GM19035 (cell line): ENCODE measurements around the gene CTSH.

ENCODE experiments used
- ATAC-seq: cut with Tn5 transposase; IDR thresholded peaks from one replicate; pipeline ENCODE4 v1.9.1; 2021; ENCODE audit not compliant: unreplicated experiment

Gene CTSH, protein sequence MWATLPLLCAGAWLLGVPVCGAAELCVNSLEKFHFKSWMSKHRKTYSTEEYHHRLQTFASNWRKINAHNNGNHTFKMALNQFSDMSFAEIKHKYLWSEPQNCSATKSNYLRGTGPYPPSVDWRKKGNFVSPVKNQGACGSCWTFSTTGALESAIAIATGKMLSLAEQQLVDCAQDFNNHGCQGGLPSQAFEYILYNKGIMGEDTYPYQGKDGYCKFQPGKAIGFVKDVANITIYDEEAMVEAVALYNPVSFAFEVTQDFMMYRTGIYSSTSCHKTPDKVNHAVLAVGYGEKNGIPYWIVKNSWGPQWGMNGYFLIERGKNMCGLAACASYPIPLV

GRCh38 chr15:78944669-78945407, at the start of gene CTSH:
CTSH (minus strand) TSS chr15:78945046; CDS start chr15:78944981, 65 bp downstream.
- ATAC-seq = peak; percentile 63

DNA sequence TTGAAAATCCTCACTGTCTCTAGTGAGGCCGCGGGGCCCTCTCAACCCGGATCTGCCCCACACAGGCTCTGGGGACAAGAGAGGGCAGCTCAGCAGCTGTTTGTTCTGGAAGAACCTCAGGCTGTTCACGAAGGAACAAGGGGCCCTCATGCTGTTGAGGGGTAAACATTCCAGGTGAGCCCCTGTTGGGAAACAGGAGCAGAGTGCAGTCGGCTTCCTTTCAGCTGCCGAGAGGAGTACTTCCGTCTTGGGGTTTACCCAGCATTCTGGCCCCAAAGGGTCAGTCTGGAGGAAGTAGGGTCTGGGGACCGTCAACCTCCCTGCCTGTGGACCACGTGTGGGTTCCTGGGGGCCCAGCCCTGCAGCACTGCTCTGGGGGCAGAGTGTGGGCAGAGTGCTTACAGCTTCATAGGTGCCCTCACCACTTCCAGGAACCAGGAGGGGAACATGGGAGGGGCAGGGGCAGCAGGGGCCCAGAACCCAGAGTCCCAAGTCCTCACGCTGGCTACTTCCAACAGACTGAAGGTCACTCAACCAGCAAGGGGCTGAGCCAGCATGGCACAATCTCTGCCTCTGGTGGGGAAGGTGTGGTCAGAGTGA, 49.2 kb upstream of the CTSH start:
- ATAC-seq = no peak

DNA sequence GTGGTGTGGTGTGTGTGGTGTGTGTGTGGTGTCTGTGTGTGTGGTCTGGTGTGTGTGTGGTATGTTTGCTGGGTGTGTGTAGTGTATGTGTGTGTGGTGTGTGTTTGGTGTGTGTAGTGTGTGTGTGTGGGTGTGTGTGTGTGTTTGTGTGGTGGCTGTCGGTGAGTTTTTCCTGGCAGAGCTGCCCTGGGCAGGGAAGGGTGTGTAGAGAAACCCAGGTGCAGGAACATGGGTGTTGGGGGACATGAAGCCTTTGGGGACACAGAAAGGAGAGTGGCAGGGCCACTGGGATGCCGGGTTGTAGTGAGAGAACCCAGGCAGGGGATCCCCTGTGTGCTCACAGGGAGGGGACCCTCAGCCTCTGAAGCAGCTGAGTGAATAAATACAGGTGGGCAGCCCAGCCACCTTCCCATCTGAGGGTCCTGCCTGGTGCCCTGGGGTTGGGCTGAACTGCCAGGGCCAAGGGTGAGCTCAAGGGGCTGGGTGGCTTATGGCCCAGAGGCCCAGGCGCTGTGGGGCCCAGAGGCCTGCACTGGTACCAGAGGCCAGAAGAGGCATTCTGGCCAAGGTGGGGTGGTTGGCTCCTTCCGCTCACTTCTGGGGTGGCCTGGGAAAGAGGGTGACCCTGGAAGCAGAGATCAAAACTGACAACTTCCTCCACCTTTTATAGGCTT, 48.5 kb upstream of the CTSH start:
- ATAC-seq = no peak

GRCh38 chr15:78992416-78993256, 47.8 kb upstream of the CTSH start:
- ATAC-seq = no peak

DNA sequence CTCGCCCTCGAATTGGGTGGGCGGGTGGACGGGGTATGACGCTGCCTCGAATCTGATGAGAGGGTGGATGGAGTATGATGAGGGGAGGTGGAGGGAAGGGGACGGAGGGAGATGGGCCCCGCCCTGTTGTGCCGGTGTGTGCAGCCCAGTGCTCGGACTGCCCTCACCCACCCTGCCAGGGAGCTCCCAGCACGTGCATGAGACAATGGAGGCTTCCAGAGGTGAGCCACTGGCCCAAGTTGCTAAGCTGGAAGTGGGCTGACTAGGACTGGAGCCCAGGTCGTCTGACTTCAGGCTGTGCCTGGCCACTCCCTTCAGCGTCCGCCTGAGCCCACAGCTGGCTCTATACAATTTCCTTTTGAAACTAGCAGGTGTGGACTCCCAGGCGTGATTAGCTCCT, 47.0 kb upstream of the CTSH start:
- no peak for ATAC-seq

DNA sequence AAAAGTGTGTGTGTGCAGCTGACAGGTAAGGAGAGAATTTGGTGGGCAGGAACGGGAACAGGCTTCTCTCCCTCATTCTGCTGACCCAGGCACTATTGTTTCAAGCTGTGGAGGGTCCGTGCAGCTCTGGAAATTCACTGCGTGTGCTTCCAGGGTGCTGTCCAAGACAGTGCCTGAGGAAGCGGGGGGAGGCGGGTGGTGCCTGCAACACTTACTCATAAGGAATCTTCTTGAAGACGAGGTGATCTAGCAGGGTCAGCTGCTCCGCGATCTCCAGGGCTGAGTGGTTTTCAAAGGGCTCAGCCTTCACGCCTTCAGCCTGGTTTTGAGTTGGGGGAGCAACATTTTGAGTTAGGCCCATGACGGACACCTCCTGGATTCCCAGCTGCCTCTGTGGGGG, 46.6 kb upstream of the CTSH start:
- no peak for ATAC-seq

- ATAC-seq = no peak
Measured at GRCh38 chr15:78990278-78990677, 45.4 kb upstream of the CTSH start.

DNA sequence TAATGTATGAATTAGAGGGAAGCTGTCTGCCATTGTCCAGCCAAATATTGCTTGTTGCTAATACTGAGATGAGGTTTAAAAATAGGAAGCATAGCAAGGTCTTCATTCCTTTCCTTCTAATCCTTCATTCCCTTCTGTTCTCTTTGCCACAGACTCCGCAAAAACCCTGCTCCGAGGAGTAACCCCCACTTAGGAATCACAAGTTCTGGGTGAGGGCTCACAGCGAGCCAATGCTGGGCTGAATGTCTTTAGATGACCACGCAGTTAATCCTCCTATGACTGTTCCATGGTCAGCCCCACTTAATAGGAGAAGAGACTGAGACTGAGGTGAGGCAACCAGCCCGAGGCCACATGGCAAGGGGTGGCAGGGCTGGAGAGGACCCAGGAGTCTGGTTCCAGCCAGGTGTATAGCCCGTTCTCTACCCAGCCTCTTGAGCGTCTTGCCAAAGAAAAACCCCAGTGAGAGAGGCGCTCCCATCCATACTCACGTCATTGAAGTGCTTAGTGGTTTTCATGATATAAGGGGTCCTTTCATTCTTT, 44.9 kb upstream of the CTSH start:
- ATAC-seq = no peak

GRCh38 chr15:78988361-78988911, 43.6 kb upstream of the CTSH start:
- ATAC-seq = no peak

DNA sequence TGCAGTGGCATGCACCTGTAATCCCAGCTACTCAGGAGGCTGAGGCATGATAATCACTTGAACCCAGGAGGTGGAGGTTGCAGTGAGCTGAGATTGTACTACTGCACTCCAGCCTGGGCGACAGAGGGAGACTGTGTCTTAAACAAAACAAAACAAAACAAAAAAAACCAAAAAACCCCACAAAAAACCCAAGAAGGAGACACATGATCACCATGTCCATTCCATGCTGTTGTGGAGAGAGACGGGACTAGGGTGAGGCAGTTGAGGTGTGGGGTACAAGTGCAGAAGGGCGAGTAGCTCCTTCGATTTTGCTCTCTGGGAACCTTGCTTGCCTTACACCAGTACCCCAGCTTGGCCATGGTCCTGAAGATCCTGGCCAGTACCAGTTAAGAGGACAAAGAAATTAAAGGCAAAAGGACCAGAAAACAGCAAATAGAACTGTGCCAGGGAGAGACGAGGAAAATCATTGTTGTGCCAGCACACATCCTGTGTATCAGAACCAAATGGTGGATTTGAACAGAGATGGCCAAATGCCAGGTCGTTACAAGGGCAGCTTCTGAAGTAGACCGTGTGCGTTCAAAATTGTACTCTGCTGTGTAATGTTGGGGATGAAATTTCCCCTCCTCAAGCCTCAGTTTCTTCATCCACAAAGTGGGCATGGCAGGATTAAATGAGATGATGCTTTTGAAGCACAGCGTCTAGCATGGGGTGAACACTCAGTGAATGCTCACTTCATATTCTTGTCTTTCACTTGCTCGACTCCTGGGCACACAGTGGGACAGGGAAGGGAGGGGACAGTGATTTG, 42.9 kb upstream of the CTSH start:
- ATAC-seq = no peak

DNA sequence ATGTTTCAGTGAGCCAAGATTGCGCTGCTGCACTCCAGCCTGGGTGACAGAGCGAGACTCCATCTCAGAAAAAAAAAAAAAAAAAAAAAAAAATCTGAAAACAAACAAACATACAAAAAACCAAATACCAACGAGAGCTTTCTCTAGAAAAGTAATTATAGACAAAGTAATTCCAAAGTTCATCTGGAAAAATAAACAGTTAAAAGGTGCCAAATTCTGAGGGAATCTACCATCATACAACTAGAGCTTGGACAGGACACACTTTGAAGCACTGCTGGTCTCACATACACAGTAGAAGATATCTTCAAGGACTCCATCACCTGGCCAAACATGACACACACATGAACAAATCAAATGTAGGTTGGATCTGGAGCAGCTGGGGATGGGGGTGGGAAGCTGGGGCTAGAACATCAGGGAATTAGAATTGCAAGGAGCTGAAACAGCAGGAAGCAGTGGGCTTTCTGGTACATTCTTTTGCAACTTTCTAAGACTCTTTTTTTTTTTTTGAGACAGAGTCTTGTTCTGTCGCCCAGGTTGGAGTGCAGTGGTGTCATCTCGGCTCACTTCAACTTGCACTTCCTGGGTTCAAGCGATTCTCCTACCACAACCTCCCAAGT, 41.1 kb upstream of the CTSH start:
- no peak for ATAC-seq

GRCh38 chr15:78984041-78984440, 39.2 kb upstream of the CTSH start:
- no peak for ATAC-seq

- no peak for ATAC-seq
Measured at GRCh38 chr15:78983146-78983918, 38.5 kb upstream of the CTSH start.

DNA sequence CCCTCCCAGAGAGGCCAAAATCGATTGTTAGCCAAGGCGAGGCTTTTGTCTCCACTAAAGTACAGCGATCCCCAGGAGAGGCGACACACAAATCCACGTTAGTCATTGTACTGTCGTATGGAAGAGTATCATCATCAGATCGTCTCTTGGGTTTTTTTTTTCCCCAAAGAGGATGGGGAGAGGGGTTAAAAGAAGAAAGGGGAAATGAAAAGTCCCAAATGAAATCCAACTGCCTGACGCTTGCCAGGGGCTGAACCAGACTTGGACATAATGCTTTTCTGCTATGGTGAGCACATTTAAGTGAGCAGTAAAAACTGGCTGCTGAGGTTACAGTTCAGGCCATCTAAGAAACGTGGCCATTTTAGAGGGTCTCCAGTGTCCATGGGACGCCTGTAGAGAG, 37.9 kb upstream of the CTSH start:
- ATAC-seq = no peak

- no peak for ATAC-seq
Measured at GRCh38 chr15:78981532-78982313, 36.9 kb upstream of the CTSH start.

DNA sequence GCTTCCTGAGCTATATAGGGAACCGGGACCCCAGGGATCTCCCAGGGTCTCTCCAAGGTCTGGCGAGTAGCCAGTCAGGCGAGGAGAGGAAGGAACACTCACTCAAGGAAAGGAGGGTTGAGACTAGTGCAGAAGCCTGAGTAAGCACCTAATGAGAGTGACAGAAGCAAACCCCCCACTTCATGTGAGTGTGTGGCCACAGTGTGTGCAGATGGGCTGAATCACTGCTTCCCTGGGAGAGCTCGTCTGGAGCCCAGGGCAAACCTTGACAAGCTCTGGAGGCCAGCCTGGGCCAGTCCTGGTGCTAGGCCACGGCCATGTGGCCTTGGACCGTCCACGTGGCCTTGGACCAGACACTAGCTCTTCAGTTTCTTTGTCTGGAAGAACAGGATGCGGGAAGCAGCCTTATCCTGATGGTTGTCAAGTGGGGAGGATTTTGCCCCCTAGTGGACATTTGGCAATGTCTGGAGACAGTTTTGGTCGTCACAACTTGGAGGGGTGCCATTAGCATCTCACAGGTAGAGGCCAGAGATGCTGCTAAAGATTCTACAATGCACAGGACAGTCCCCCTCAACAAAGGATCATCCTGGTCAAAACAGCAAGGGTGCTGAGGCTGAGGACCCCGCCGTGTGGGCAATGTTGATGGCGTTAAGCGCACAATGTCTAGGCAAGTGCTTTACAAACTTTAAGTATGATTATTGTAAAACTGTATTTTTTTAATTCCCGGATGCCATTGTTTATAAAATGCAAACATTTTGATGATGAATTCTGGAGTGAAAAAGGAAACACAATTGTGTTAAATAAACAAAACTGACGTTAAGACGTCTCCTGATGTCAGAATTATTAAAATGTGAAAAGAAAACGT, 34.8 kb upstream of the CTSH start:
- ATAC-seq = no peak
